GOT3 (cell line): ENCODE measurements around the gene TTLL10.

Experiments
- DNase-seq: peaks from one replicate; lab custom pipeline; 2025; ENCODE audit warnings: mixed read lengths; lab: John Stamatoyannopoulos, UW

The TTLL10 gene

DNA sequence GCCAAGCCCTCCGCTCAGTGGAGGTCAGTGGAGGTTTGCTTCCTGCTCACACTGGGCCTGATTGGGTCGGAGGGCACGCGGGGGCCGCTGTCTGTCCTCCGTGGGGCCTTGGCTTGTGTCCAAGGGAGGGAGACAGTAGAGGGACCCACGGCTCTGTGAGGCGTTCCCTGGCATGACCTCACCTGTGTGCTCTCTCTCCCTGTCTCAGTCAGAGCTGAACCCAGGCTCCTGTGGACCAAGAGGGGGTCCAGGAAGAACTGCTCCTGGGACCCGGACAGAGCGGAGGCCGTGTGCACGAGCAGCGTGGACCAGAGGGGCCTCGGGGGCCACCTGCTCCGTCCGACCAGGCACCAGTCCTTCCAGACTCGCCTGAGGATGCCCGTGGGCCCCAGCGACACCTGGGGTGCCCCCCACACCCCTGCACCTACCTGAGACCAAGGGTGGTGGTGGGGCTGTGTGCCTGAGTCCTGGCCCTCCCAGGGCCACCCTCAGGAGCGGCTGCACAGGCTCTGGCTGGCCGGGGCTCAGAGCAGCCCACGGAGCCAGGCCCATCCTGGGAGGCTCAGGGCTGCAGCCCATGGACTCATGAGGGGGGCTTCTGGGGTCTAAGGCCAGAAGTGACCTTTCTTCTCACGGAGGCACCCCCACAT, 13.3 kb upstream of the TTLL10 start:
- DNase-seq: no peak

DNA sequence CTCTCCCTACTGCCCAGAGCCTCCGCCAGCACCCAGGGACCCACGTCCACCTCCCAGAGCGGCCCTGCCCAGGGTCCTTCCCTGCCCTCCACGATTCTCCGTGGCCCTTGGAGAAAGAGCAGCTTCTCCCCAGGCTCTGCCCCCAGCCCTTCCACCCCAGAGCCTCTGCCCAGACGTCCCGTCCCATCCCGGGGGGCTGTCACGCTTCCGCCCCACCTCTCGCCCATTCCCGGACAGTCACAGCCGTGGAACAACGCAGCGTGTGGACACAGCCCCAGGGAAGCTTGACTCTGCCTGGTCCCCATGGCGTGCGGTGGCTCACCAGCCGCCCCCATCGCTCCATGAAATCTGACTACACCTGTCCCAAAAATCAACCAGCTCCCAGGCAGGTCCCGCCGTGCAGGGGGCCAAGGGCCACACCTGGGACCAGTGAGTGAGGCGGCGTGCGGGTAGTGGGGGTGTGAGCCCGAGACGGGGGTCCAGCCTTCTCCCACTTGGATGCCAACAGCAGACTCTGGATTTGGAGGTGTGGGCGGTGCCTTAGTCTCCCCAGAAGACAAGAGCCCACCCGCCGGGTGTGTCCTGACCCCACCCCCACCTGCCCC, 12.5 kb upstream of the TTLL10 start:
- DNase-seq: no peak

DNA sequence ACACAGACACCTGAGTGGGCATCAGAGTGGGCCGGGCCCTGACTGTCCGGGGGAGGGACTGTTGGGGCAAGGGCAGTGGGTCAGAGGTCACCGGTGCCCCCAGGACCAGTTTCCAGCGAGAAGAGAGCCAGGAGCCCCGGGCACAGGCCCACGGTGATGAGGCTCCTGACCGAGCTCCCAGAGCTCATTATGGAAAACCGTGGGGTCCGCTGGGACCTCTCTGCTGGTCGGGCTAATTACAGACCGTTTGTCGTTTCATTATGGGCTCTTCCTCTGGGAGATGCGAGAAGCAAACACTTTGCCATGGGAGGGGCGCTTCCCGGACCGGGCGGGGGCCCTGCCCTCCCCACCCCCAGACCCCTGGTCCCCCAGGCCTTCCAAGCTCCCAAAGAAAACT, 12.0 kb upstream of the TTLL10 start:
- no peak for DNase-seq

DNA sequence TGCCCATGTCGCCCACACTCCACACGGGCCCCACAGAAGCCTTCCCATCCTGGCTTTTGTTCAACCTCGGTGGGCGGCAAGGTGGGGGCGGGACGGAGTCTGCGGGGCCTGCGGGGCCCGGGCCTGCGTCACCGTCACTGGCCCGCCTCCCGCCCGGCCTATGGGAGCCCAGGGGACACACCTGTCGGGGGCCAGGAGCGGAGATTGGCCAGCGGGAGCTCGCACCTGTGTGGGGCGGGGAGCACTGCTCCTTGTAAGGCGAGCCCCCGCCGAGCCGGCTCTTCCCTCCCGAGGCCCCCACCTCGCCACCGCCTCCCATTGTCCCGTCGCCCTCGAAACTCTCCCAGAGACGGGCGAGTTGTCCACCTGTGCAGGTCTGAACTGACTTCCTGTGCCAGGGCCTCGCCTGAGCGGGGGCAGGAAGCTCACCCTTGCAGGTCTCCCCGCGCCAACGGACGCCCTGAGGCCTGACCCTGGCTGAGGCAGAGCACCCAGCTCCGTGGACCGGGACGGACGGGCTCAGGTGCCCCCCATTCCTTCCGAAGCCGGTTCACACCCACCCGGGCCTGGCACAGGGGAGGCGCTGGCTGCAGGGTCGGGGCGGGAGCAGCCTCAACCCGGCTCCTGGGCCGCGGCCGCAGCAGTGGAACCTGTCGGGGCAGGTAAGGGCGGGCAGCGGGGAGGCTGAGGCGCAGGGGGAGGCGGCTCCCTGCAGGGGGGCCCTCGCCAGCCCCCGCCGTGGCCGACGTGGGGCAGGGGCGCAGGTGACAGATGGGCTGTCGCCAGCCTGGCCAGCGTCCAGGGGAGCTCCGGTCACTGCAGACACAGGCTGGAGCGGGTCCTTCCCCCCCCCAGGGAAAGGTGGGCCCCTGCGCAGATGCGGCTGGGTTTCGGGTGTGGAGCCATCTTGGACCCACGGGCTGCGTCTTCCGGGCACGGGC, 10.8 kb upstream of the TTLL10 start:
- DNase-seq: no peak

DNA sequence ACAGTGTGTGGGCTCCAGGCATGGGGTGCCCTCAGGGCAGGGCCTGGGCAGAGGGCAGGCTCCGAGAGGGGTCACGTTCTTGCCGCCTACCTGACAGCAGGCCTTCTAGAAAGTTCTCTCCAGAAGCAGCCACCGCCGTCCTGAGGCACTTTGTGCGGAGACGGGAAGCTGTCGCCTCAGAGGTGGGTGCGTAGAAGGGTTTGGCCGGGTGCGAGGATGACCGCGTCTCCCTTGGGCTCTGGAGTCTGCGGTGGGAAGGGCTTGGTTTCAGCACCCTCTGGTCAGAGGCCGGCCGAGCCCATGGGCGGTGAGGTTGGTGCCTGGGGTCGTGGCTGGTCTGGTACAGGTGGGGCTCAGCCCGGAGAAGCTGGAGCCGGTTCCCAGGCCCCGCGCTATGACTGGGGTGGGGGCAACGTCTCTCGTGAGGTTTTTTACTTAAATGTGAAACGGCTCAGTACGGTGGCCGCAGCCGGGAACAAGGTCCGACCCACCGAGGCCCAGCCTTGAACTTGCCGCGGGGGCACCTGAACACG, 10.1 kb upstream of the TTLL10 start:
- DNase-seq: no peak

DNA sequence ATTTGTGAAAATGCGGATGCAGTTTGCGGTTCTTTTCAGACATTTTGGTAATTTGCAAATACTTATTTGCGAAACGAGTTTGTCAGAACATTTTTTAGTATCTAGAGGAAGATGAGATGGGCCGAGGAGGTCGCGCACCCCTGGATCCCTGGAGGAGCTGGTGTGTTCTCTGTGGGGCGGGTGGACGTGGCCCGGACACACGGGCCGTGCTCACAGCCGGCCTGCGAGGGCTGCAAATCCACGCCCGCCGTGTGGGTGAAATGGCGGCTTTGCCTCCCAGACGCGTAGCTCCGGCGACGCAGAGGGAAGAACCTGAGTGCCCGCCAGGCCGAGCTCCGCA, 9.3 kb upstream of the TTLL10 start:
- no peak for DNase-seq

DNA sequence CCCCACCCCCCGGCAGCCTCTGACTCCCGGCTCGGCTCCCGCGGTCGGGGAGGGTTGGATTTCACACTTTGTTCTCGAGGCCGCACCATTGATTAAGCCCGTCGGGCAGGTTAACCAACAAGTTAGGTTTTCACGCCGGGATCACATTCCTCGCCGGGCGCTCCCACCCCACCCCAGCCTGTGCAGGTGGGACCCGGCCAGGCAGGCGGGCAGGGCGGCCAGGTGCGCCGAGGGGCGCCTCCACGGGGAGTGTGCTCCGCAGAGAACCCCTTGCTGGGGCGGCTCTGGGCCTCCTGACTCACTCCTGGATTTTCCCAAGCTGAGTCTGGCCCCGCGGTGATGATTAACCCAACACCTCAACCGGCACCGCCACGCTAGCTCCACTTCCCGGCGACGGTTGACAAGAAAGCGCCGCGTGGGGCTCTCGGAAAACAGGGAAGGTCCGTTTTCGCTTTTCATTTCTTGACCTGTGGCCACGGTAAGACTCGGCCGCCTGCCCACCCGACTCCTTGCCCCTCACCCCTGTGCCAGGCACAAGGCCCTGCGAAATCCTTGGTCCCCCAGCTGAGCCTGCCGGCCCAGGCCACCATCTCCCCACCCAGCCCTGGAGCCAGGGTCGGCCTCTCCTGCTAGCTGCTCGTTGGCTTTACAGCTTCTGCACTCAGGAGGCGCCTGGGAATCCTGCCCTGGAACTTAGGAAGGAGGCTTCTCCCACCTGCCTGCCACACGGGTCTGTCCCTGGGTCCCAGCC, 8.8 kb upstream of the TTLL10 start:
- DNase-seq: no peak

DNA sequence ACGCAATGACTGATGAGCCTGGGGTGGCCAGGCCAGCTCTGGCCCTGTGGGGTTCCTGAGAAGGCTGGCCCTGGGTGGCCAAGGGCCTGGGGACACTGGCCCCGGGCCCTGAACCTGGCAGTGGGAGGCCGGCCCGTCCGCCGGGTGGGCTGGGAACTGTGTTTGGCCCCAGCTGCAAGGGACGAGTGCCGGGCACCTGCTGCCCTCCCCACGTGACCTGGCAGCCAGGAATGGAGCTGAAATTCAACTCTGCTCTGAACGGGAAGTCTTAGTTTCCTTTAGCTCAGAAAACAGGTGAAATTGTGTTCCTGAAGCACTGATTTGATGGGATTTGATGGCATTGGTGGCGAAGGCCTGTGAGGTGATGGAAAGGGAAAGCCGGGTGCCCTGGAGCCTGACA, 8.2 kb upstream of the TTLL10 start:
- no peak for DNase-seq

DNA sequence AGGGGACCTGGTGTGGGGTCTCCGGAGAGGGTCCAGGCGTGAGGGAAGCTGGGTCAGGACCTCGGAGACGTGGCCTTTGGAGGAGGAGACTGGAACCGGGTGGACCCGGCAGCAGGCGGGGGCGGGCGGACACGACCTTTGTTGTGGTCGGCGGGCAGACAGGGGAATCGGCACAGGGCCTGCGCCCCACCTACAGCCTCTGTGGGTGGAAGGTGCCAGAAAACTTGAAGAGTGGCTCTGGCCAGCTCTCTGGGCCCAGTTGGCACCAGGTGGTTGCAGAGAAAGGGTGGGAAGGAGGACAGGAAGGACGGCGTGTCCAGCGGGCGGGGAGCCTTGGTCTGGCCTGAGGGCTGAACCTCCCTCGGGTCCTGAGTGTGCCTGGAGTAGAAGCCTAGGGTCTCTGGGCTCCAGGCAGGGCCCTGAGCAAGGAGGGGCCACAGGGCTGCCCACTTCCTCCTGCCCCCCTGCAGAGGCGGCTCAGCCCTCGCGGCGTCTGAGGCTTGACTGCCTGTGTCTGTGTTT, 7.7 kb upstream of the TTLL10 start:
- no peak for DNase-seq

DNA sequence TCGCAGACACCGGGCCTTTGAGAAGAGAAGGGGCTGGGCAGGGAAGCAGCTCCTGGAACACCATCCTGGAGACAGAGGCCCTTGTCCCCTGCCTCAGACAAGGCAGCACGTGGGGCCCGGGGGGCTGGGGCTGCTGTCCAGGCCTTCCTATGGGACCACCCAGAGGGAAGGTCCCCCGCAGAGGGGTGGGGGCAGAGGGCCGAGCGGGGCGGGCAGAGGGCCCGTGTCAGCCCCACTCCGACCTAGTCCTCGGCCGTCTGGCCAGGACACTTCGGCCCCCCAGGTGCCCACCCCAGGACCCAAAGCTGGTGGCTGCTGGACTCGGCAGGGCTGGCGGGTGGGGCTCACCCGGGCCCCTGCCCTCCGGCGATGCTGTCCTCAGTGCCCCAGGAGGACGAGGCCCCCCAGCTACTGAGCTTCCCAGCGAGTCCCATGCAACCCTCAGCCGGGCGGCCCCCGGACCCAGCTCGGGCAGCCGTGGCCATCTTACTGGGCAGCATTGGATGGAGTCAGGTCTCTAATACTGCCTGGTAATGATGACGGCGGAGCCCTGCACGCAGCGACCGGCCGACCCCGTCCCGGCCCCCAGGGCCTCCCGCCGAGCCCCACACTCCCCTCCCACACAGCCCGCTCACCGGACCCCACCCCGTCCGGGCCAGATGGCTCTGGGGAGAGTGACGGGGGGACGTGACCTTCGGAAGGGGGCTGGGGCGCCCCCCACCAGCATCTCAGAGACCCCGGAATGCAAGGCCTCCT, 6.9 kb upstream of the TTLL10 start:
- DNase-seq: no peak

DNA sequence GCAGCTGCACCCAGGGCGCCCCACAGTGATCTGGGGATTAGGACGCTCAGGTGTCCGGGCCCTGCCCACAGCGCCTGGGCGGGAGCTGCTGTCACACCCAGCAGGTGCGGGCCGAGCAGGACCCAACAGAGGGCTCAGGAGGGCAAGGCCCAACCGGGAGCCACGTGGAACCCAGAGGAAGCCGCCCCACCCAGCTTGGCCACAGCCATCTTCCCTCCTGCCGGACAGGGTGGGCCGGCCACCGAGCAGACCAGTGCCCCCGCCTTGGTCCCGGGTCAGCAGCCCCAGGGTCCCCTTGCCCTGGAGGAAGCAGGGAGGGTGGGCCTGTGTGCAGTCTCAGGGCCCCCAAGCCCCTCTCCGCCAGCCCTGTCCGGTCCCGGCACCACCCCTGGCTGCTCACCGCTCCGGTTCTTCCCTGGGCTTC, 6.3 kb upstream of the TTLL10 start:
- DNase-seq: no peak

DNA sequence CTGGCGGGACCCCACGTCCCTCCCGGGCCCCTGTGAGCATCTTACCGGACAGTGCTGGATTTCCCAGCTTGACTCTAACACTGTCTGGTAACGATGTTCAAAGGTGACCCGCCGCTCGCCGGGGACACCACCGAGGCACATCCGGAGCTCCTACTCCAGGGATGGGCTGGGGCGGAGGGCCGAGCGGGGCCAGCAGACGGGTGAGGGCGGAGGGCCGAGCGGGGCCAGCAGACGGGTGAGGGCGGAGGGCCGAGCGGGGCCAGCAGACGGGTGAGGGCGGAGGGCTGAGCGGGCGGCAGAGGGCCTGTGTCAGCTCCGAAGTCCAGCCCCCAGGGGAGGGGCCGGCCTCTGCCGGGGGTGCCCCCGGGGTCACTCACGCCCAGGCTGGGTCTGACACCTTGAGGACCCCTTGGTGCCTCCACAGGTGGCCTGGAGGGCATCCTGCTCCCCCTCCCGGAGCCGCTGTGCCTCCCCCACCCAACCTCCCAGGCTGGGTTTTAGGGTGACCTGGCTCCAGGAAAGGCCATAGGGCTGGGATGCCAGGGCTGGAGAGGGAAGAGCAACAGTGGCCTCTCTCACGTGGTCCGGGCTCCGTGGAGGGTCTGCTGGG, 5.7 kb upstream of the TTLL10 start:
- no peak for DNase-seq

DNA sequence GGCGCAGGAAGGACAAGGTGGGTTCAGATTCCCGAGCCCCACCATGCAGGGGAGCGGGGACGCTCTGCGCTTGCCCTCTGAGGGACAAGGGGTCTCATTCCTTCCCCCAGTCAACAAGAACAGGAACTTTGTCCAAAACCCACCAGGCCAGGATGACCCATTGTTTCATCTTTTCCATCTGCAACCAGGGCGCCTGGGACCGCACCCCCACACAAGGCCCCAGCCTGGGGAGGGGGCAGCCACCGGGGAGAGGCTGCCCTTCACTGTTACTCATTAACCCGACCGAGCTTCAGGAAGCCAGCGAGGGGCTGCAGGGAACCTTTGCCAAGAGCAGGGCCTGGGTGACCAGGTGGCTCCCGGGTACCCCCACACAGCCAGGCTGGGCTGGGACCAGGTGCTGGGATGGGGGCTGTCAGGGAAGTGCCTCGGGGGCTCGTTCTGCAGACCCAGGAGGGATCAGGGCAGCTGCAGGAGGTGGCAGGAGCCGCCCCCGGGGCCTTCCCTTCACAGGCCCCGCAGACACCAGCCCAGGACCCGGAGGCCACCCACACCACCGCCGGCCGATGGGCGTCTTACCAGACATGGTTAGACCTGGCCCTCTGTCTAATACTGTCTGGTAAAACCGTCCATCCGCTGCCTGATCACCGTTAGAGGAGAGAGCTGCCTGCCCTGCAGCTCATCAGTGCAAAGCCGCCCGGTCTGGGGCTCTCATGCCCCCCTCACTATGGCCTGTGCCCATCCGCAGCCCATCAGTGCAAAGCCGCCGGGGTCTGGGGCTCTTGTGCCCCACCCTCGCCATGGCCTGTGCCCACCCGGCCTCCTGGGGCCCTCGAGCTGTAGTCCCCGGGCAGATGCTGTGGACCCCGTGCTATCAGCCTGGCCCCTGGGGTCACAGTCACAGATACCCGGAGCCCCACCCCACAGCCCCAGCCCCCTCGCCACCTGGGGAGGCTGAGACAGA, 4.9 kb upstream of the TTLL10 start:
- no peak for DNase-seq

DNA sequence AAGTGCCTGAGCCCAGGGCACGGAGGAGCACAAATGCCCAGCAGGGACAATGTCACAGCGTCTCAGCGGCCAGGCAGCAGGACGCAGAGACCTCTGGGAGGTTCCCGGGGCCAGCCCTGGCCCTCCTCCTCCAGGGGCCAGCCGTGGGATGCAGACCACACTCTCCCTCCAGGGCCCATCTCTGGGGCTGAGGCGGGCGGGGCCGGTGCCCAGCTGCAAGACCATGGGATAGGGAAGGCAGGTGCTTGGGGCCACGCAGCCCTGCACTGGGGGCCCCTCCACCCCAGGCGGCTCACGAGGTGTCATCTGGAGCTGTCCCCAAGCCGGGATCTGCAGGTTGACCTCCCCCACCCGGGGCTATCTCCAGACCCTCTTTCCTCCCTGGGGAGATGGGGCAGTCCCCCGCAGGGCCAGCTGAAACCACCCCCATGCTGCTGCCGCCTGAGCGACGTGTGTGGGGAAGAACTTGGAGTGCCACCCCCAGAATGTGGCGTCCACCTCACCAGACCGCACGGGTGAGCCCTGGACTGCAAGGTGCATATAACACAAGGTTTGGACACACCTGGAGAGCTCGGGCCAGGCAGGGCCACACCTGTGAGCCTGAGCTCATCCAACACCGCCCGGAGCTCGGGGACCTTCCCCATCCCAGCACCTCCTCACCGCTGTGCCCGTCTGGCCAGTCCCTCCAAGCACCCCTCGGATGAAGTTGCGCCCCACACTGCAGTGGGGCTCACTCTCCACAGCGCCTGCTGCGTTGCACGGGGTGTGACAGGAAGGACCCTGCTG, 4.1 kb upstream of the TTLL10 start:
- DNase-seq: no peak

DNA sequence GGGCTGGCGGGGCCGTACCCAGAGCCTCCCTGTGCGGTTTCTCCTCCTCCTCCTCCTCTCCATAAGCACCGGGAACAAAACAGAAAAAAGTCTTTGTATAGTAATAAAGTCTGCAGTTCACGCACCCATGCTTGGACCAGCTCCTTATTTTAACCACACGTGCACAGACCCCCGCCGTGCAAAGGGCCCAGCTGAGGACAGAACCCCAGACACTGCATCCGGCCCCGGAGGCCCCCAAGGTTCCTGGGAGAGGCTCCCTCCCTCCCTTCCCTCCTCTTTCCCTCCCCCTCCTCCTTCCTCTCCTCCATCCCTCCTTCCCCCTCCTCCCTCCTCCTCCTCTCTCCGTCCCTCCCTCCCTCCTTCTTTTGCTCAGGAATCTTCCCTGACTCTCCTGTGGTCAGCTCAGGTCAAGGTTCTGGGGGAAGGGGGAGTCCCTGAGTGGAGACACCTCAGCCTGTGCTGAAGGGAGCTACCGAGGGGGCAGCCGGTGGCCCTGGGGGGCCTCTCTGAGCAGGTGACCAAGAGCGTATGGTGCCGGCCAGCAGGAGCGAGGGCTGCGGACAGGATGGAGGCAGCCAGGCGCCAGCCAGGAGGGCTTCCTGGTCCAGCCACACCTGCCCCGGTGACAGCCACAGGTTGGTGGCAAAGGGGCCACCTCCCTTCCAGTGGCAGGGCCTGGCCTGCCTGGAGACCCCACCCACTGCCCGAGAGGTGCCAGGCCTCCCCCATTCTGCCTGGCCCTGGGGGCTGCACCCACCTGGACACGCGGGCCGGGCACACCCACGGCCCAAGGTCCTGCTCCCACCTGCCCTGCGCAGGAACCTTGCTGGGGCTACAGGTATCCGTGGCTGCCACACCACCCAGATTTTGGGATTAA, 3.2 kb upstream of the TTLL10 start:
- no peak for DNase-seq

DNA sequence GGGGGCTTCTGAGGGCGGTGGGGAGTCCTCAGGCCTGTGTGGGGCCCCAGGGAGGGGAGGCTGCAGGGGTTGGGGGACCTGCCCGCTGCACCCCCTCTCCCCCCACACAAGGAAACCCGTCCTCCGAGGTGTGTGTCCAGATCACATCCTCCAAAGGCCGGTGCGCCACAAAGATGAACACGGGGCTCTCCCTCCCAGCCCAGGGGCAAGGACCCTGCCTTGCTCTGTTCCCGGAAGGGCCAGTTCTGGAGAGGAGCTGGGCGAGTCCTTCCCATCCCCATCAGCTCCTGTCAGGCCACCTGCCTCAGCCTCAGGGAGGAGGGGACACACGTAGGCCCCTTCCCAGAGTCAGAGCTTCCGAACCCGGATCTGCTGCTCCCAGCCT, 2.5 kb upstream of the TTLL10 start:
- DNase-seq: no peak

DNA sequence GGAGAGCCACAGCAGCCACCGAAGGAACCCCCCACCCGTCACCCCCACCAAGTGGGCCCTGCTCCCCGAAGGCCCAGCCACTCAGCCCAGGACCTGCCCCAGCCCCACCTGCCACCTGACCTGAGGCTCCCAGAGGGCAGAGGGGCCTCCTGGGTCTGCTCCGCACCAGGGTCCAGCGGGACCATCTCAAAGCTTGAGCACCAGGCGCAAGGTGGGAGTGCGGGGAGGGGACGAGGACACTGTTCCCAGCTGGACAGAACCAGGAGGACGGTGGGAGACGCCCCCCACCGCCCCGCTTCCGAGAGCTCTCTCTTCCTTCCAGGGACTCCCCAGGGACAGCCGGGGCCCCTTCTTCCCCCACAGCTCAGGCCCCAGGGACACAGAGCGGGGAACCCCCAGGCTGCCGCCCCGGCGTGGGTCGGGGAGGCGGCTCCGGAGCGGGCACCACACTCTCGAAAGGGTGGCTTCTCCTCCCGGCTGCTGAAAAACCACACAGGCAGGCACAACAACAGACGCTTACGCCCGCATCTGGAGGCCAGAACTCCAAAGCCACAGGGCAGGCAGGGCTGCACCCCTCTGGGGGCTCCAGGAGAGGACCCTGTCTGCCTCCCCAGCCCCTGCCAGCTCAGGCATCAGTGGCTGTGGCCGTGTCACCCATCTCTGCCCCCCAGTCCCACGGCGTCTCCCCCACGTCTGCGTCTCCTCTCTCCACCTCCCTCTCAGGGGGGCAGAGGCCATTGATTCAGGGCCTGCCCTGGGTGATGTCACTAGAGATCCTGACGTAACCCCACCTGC, 1.9 kb upstream of the TTLL10 start:
- DNase-seq: no peak
